WERI-Rb-1 (cell line): Measurements from ENCODE around the gene POR.
"Not testable (repeated sequence)": the region's sequence is repeated elsewhere in the genome, so short reads cannot be mapped to it uniquely, and the experiment has no call there.

Experiments
- DNase-seq: peaks from one replicate; pipeline ENCODE4 v3.0.0-alpha.2; 2020
- H3K27ac ChIP-seq: fragments of 250-450 bp; sonication (Bioruptor Pico); 2 replicates; pipeline ENCODE4 v1.5.1; 2020; ENCODE audit warnings: mild to moderate bottlenecking, moderate library complexity
- H3K27me3 ChIP-seq: fragments of 250-450 bp; sonication (Bioruptor Pico); 2 replicates; pipeline ENCODE4 v1.5.1; 2021; ENCODE audit warnings: mild to moderate bottlenecking, low read depth, moderate library complexity; ENCODE audit not compliant: insufficient read depth, severe bottlenecking
- H3K36me3 ChIP-seq: fragments of 250-450 bp; sonication (Bioruptor Pico); 2 replicates; pipeline ENCODE4 v1.5.1; 2020; ENCODE audit warnings: mild to moderate bottlenecking, moderate library complexity
- H3K4me3 ChIP-seq: 2 replicates; pipeline ENCODE4 v1.5.1; 2011; ENCODE audit warnings: low read depth, mild to moderate bottlenecking, control low read depth, low read length
- H3K9me3 ChIP-seq: fragments of 250-450 bp; sonication (Bioruptor Pico); 2 replicates; pipeline ENCODE4 v1.5.1; 2021; ENCODE audit warnings: mild to moderate bottlenecking, moderate library complexity; ENCODE audit not compliant: severe bottlenecking
- TF ChIP-seq, protein P1 (sequence below): IDR thresholded peaks from 2 replicates; pipeline ENCODE4 v1.5.1; 2011; ENCODE audit warnings: low read depth, mild to moderate bottlenecking, control low read depth, inconsistent platforms, low read length

POR gene

DNA sequence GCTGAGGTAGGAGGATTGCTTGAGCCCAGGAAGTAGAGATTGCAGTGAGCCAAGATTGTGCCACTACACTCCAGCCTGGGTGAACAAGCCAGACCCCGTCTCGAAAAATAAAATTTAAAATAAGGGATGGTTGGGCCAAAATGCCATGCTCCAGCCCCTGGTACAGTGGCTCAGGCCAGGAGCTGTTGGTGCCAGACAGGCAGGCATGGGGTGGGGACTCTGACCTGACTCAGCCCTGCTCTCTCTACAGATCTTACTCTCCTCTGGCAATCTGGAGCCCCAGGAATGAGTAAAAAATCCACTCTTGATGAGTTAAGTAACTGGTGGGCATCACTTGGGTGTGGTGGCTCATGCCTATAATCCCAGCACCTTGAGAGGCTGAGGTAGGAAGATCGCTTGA is 87.9 kb downstream of the POR start:
- Histone ChIP-seq H3K27me3 (no peaks in the 10 kb centered on the region), H3K36me3 (peaks cover 16% of the 10 kb centered on the region), H3K27ac (no peak overlapping the region), H3K9me3 (no peaks in the 10 kb centered on the region), H3K4me3 (no peak overlapping the region)
- DNase-seq, result no peak
- TF ChIP-seq, protein P1, sequence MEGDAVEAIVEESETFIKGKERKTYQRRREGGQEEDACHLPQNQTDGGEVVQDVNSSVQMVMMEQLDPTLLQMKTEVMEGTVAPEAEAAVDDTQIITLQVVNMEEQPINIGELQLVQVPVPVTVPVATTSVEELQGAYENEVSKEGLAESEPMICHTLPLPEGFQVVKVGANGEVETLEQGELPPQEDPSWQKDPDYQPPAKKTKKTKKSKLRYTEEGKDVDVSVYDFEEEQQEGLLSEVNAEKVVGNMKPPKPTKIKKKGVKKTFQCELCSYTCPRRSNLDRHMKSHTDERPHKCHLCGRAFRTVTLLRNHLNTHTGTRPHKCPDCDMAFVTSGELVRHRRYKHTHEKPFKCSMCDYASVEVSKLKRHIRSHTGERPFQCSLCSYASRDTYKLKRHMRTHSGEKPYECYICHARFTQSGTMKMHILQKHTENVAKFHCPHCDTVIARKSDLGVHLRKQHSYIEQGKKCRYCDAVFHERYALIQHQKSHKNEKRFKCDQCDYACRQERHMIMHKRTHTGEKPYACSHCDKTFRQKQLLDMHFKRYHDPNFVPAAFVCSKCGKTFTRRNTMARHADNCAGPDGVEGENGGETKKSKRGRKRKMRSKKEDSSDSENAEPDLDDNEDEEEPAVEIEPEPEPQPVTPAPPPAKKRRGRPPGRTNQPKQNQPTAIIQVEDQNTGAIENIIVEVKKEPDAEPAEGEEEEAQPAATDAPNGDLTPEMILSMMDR, result no peak

DNA sequence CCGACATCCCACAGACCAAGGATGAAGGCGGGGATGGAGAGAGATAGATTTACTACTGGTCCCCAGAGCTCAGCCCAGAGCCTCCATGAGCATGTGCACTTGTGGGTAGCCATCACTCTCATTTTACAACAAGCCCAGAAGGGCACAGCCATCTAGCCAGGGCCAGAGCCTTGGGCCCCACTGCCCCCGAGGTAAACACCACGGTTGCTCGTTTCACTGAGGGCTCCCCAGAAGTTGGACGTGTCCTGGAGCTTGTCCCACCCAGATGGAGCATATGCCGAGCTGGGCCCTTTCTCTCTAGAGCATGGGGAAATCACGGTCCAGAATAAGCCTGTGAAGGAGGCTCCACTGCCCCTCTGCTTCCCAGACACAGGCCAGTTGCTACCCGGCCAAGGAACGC is 88.4 kb downstream of the POR start:
- TF ChIP-seq, protein P1, result no peak
- no peak for DNase-seq

DNA sequence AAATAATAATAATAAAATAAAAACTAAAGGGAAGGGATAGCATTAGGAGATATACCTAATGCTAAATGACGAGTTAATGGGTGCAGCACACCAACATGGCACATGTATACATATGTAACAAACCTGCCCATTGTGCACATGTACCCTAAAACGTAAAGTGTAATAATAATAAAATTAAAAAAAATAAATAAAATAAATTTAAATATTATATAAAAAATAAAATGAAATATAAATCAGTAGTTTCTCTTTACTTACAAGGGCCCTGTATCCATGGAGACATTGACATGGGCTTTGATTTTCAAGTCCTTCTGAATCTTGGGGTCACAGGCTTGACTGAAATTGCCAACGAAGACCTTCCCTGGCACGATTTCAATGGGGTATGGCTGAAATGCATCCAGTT is 90.0 kb downstream of the POR start:
- H3K27ac ChIP-seq, H3K4me3 ChIP-seq, H3K9me3 ChIP-seq, H3K27me3 ChIP-seq, DNase-seq: not testable (repeated sequence)
- peaks cover 16% of the 10 kb centered on the region for H3K36me3 ChIP-seq

More for the DNA sequence above, 88.4 kb downstream of the POR start:
- no peak overlapping the region for H3K27ac ChIP-seq
- no peaks in the 10 kb centered on the region for H3K9me3 ChIP-seq
- no peaks in the 10 kb centered on the region for H3K27me3 ChIP-seq
- no peak overlapping the region for H3K4me3 ChIP-seq
- peaks cover 16% of the 10 kb centered on the region for H3K36me3 ChIP-seq

DNA sequence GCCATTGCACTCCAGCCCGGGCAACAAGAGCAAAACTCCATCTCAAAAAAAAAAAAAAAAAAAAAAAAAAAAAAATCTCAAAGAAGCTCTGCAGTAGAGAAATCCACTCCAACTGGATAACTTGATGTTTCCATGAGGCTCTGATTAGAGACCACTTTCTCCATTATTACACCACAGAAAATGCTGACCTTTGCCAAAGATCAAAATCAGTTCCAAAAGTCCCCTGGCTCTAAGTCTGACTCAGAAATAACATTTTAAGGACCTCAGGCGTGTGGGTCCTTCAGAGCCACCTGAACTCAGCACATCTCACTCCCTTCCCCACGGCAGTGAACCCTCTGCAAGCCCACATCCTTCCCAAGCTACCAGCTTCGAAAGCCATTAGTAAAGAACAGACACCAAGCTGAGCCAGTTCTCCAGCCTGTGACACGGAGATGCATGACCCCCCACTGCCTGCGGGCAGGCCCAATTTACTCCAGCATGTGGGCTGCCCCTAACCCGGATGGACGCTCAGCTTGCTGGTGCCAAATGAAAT is 93.3 kb downstream of the POR start:
- Histone ChIP-seq H3K4me3 (no peak overlapping the region), H3K36me3 (peaks cover 5% of the 10 kb centered on the region), H3K27ac (no peak overlapping the region), H3K9me3 (no peaks in the 10 kb centered on the region), H3K27me3 (no peaks in the 10 kb centered on the region)
- TF ChIP-seq, protein P1, result no peak
- DNase-seq, result no peak

DNA sequence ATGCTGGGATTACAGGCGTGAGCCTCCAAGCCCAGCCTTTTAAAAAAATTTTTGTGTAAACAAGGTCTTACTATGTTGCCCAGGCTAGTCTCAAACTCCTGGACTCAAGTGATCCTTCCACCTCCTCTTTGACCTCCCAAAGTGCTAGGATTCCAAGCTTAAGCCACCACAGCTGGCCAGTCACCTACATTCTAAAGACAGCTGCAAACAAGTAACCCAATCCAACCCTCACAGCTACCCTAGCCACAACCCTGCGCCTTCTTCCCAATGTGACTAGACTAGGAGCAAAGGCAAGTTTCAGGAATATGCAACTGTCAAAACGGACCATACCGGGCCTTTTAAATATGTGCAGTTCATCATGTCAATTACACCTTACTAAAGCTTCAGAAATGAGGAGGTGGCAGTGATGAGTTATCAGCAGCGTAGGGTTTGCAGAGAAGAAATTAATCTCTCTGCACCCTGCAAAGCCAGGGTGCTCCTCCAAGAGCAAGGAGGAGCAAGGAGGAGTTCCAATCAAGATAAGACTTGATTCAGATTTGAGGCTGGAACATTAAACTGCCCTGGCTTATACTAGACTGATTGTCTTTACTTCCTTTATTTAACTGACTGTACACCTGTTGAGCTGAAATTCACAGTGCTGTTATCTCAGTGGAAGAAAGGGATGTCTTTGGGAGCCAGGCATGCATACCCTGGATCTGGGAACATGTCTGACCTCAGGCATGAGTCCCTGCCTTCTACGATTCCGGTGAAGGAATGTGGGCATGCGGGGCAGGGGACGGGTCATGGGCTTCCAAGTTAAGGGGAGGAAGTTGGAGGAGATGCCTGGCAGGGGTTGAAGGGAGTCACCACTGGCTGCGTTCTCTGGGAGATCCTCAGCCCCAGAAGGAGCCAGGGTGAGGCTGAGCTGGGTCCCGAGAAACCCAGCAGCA is 95.0 kb downstream of the POR start:
- H3K9me3 ChIP-seq, result no peaks in the 10 kb centered on the region
- H3K36me3 ChIP-seq, result no peaks in the 10 kb centered on the region
- DNase-seq, result no peak
- H3K27ac ChIP-seq, result no peak overlapping the region
- TF ChIP-seq, protein P1, result no peak
- H3K27me3 ChIP-seq, result no peaks in the 10 kb centered on the region
- H3K4me3 ChIP-seq, result no peak overlapping the region

DNA sequence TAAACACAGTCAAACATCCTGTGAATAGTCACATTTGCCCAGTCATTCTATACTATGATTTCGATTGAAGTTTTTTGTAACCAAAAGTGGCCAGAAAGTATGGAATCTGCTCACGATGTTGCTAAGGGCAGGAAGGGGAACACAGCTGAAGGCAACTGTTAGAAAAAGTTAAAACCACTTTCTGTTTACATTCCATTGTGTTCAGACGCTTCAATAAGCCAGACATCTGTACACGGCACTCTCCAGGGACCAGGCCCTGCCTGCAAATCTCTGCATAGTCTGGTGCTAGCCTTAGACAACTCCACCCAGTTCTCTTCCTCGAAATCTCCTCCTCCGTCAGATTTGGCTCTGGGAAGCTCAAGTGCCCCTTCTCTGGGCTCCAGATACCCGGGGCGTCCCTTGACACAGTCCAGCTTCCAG is 96.5 kb downstream of the POR start:
- TF ChIP-seq, protein P1, result no peak
- H3K9me3 ChIP-seq, result no peaks in the 10 kb centered on the region
- DNase-seq, result no peak
- H3K4me3 ChIP-seq, result no peak overlapping the region
- H3K27ac ChIP-seq, result no peak overlapping the region
- H3K36me3 ChIP-seq, result no peaks in the 10 kb centered on the region
- no peaks in the 10 kb centered on the region for H3K27me3 ChIP-seq
